HT1080 (cell line): ENCODE results near the gene MCF2L. TPM values are rescaled to one million over a fixed set of nuclear protein-coding genes. Genes with fewer than 3 reads are reported as not detected.
"Not testable (repeated sequence)": the region's sequence is repeated elsewhere in the genome, so short reads cannot be mapped to it uniquely, and the experiment has no call there.

Experiments used
- DNase-seq: peaks from one replicate; pipeline ENCODE4 v3.0.0-alpha.2; 2015; ENCODE audit warnings: low read depth
- total RNA-seq: library from RNA; depleted of rRNA; stranded (reverse); fragments of >200 nt; shearing (Covaris generic); gene quantifications from 2 replicates; pipeline ENCODE4 v1.2.3, GENCODE V29; 2014

Gene MCF2L
- total RNA-seq, 1 experiment from 2014 or later: 0.53 TPM

- DNase-seq: no peak
Observed at GRCh38 chr13:113063091-113063491, 94.1 kb downstream of the MCF2L start.

- DNase-seq: no peak
Observed at GRCh38 chr13:113064000-113064533, 95.1 kb downstream of the MCF2L start.

- peak; percentile 88 for DNase-seq
Observed at GRCh38 chr13:113064534-113065405, 95.8 kb downstream of the MCF2L start.

GRCh38 chr13:113065406-113066141, 96.6 kb downstream of the MCF2L start:
- DNase-seq: peak; percentile 32

- DNase-seq: no peak
Observed at GRCh38 chr13:113066142-113066455, 97.1 kb downstream of the MCF2L start.

GRCh38 chr13:113066746-113067145, 97.7 kb downstream of the MCF2L start:
- DNase-seq: no peak

- no peak for DNase-seq
Observed at GRCh38 chr13:113069861-113070805, 101.1 kb downstream of the MCF2L start.

- DNase-seq: no peak
Observed at GRCh38 chr13:113070855-113071254, 101.8 kb downstream of the MCF2L start.

GRCh38 chr13:113072376-113072775, 103.4 kb downstream of the MCF2L start:
- no peak for DNase-seq

- no peak for DNase-seq
Observed at GRCh38 chr13:113073942-113074341, 104.9 kb downstream of the MCF2L start.

- no peak for DNase-seq
Observed at GRCh38 chr13:113074401-113074800, 105.4 kb downstream of the MCF2L start.

- DNase-seq: no peak
Observed at GRCh38 chr13:113074876-113075275, 105.9 kb downstream of the MCF2L start.

GRCh38 chr13:113075711-113076110, 106.7 kb downstream of the MCF2L start:
- no peak for DNase-seq

GRCh38 chr13:113076681-113077401, 107.8 kb downstream of the MCF2L start:
- no peak for DNase-seq

GRCh38 chr13:113077566-113077952, 108.5 kb downstream of the MCF2L start:
- no peak for DNase-seq

GRCh38 chr13:113077953-113078901, 109.2 kb downstream of the MCF2L start:
- DNase-seq: no peak

- DNase-seq: no peak
Observed at GRCh38 chr13:113078902-113079780, 110.1 kb downstream of the MCF2L start.

- not testable (repeated sequence) for DNase-seq
Observed at GRCh38 chr13:113079781-113080080, 110.7 kb downstream of the MCF2L start.
